ENCODE measurements around the gene ATG9A. TPM values are rescaled to one million over a fixed set of nuclear protein-coding genes. Genes with fewer than 3 reads are reported as not detected.
A peak's percentile ranks its signal among the peaks of the same experiment; 100 is the strongest.

The ATG9A gene
- total and polyA plus RNA-seq, 2 of the 8 experiments (the other 6 are each of a cell fraction or from before 2014, with no cell fraction given): 43.6 to 66.8 TPM

GRCh38 chr2:219178377-219179175 is 50.9 kb downstream of the ATG9A start:
- Histone ChIP-seq H4K91ac (replicated peaks; ENCODE audit: insufficient read length, low read length) (peak overlapping the region; percentile 40), H3K56ac (replicated peaks; ENCODE audit: insufficient read length, low read depth, low read length) (no peak overlapping the region), H3K14ac (ENCODE audit: insufficient read length) (no peak overlapping the region), H3K4me1 (replicated peaks in 1 of 4; ENCODE audit: control insufficient read depth in 3 of 4, insufficient read depth in 4 of 4, low read length in 3 of 4) (peaks cover 0 to 13% (median 6%) of the 10 kb centered on the region in 4 experiments; a peak in 6 of 7 replicates), H3K23ac (ENCODE audit: insufficient read length) (no peak overlapping the region), H2BK120ac (replicated peaks; ENCODE audit: low read depth, low read length) (no peak overlapping the region), H3K18ac (ENCODE audit: extremely low read depth, low read length) (no peak overlapping the region; the same call in 1 of the 2 replicates), H3K79me1 (ENCODE audit: low read depth, low read length) (peaks cover 6% of the 10 kb centered on the region), H4K20me1 (replicated peaks in 1 of 2; ENCODE audit: control insufficient read depth in 1 of 2, insufficient read depth in 2 of 2, low read length in 2 of 2) (peaks cover 0 to 3% of the 10 kb centered on the region in 2 experiments), H3K36me3 (ENCODE audit: control insufficient read depth in 2 of 4, insufficient read depth in 4 of 4, low read length in 3 of 4) (peaks cover 6 to 37% (median 24%) of the 10 kb centered on the region in 4 experiments; a peak in 6 of 8 replicates), H3K27me3 (replicated peaks in 1 of 4; ENCODE audit: control insufficient read depth in 3 of 4, extremely low read depth in 1 of 4, insufficient read depth in 3 of 4, low read length in 3 of 4) (no peaks in the 10 kb centered on the region), H3K27ac (ENCODE audit: low read depth, low read length) (no peak overlapping the region), H2BK5ac (ENCODE audit: low read depth, low read length) (peak overlapping the region; percentile 6; the same call in 1 of the 2 replicates), H3K23me2 (ENCODE audit: low read depth, low read length) (peaks cover 11% of the 10 kb centered on the region; the same call in 1 of the 2 replicates), H3K9ac (replicated peaks in 1 of 4; ENCODE audit: extremely low read depth in 1 of 4, low read depth in 3 of 4, low read length in 3 of 4) (peak overlapping the region; percentile 34 to 92 (median 58)), H4K8ac (ENCODE audit: extremely low read depth, insufficient read depth, low read length) (peak overlapping the region; percentile 81), H3K4me3 (ENCODE audit: extremely low read depth in 1 of 4, insufficient read depth in 2 of 4, low read depth in 3 of 4, low read length in 4 of 4) (peak overlapping the region; percentile 61 to 89 (median 72)), H3K9me3 (ENCODE audit: insufficient read depth in 2 of 2, low read depth in 1 of 2, low read length in 1 of 2) (no peaks in the 10 kb centered on the region), H4K5ac (ENCODE audit: insufficient read length, low read depth, low read length) (no peak overlapping the region), H3K79me2 (ENCODE audit: control insufficient read depth in 1 of 2, insufficient read depth in 2 of 2, low read length in 2 of 2) (peaks cover 0 to 8% of the 10 kb centered on the region in 2 experiments; a peak in 1 of 4 replicates), H3K4me2 (ENCODE audit: insufficient read depth in 1 of 2, low read depth in 2 of 2, low read length in 2 of 2) (peak overlapping the region; percentile 82 to 96), H2AK5ac (ENCODE audit: low read depth, low read length) (no peak overlapping the region), H2BK15ac (ENCODE audit: low read length) (no peak overlapping the region; the same call in 1 of the 2 replicates), H3K4ac (replicated peaks; ENCODE audit: insufficient read length, low read depth, low read length) (no peak overlapping the region), H2BK12ac (ENCODE audit: low read depth, low read length) (no peak overlapping the region; the same call in 1 of the 2 replicates), H2BK20ac (ENCODE audit: low read length) (no peak overlapping the region), H2AFZ (ENCODE audit: low read length) (peak overlapping the region; percentile 34; the same call in 1 of the 2 replicates)
- no peak for FAIRE-seq
- CTCF ChIA-PET (ENCODE audit: partially characterized antibody): interaction anchor here (1.0 kb wide), 1 partner anchor 24 kb away, joined by 5 read pairs; no protein-coding TSS in a partner anchor
- DNase-seq (ENCODE audit: low read depth in 1 of 2, low spot score in 2 of 2): peak in 1 of 2 experiments; percentile 64
- POLR2A ChIA-PET (ENCODE audit: partially characterized antibody): interaction anchor here (0.6 to 3.0 kb wide), 2 partner anchors 40 to 113 kb away, joined by 3 to 21 read pairs; partner anchors contain the start of gene ABCB6
- TF ChIP-seq HDAC2 (IDR thresholded peaks at IDR 0.05; ENCODE audit: borderline replicate concordance in 1 of 2, low read depth in 2 of 2, low read length in 2 of 2) (0 out of 4 replicates have a peak, but pooled peaks of 1 of the 2 experiments have one; percentile 50), KDM5A (IDR thresholded peaks at IDR 0.05; ENCODE audit: low read length) (peak; percentile 43; the same call in 1 of the 2 replicates), KDM4A (IDR thresholded peaks at IDR 0.05; ENCODE audit: low read depth, low read length, severe bottlenecking) (peak; percentile 73), MAFK (IDR thresholded peaks at IDR 0.05; ENCODE audit: low read depth, low read length) (no peak), PHF8 (conservative IDR thresholded peaks at IDR 0.05; ENCODE audit: low read depth, low read length) (peak; percentile 56), SIX5 (IDR thresholded peaks at IDR 0.05; ENCODE audit: low read depth, low read length) (no peak)
- WGBS, 2 experiments (ENCODE audit: extremely low coverage in 1 of 2, insufficient coverage in 1 of 2, insufficient read length in 1 of 2, insufficient replicate concordance in 2 of 2, low coverage in 1 of 2, low lambda C conversion rate in 2 of 2, missing lambda C conversion rate in 1 of 2): 13% methylated on average over 26 of the region's 45 CpGs; no CpG with 5 or more reads in 1 of the 2 experiments
